ENCODE measurements around the gene LPIN1. TPM values are rescaled to one million over a fixed set of nuclear protein-coding genes. Genes with fewer than 3 reads are reported as not detected.

The LPIN1 gene
- total RNA-seq, 3 donors from 2014 or later, result 29.7 to 38.4 (median 30.4) TPM

DNA sequence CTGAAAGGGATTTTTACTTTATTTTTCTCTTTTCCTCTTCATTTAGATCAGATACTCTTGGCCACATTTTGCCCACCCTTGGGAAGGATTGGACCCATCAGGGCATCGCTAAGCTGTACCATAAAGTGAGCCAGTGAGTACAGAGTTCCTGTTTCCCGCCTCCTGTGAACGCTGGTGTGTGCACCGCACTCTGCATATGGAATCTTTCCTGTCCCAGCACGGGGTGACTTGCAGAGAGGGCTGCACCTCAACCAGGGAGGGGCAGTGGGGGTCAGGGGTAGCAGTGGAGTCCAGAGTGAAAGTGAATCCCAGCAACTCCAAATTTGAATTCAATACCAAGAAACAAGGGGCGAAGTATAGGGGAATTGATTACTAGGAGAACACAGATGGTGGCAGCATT is 58.6 kb downstream of the LPIN1 start:
- intact Hi-C loops (cut with DNase I, micrococcal nuclease), result no loop called here
- ATAC-seq (no peak), DNase-seq (no peak)
- Histone ChIP-seq H3K4me3 (no peak overlapping the region), H3K4me1 (ENCODE audit: low read depth) (no peaks in the 10 kb centered on the region), H3K9me3 (no peaks in the 10 kb centered on the region), H3K36me3 (ENCODE audit: low read depth) (peaks cover 15% of the 10 kb centered on the region)
- TF ChIP-seq, protein P1, sequence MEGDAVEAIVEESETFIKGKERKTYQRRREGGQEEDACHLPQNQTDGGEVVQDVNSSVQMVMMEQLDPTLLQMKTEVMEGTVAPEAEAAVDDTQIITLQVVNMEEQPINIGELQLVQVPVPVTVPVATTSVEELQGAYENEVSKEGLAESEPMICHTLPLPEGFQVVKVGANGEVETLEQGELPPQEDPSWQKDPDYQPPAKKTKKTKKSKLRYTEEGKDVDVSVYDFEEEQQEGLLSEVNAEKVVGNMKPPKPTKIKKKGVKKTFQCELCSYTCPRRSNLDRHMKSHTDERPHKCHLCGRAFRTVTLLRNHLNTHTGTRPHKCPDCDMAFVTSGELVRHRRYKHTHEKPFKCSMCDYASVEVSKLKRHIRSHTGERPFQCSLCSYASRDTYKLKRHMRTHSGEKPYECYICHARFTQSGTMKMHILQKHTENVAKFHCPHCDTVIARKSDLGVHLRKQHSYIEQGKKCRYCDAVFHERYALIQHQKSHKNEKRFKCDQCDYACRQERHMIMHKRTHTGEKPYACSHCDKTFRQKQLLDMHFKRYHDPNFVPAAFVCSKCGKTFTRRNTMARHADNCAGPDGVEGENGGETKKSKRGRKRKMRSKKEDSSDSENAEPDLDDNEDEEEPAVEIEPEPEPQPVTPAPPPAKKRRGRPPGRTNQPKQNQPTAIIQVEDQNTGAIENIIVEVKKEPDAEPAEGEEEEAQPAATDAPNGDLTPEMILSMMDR (IDR thresholded peaks at IDR 0.05), result no peak

DNA sequence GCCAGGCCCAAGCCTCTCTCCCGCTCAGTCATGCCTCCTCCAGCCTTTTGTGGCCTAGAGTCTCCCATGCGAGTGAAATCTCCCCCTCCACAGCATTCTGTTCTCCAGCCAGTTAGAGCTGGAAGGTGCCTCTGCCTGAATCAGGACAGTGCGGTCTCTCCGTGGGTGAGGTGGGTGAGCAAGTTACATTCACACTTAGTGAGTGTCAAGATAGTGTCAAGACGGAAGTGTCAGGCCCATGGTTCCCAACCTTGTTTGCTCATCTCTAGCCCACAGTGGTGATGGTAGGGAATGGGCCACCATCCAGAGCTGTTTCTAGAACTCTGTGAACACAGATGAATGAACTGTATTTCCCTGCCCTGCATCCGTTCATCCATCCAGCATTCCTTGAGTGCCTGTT is 59.5 kb downstream of the LPIN1 start:
- Histone ChIP-seq H3K36me3 (ENCODE audit: low read depth) (peaks cover 15% of the 10 kb centered on the region), H3K9me3 (no peaks in the 10 kb centered on the region), H3K4me1 (ENCODE audit: low read depth) (no peaks in the 10 kb centered on the region), H3K4me3 (no peak overlapping the region)
- ATAC-seq, result no peak
- intact Hi-C loops (cut with DNase I, micrococcal nuclease), result no loop called here
- DNase-seq, result no peak
- TF ChIP-seq, protein P1 (IDR thresholded peaks at IDR 0.05), result no peak

DNA sequence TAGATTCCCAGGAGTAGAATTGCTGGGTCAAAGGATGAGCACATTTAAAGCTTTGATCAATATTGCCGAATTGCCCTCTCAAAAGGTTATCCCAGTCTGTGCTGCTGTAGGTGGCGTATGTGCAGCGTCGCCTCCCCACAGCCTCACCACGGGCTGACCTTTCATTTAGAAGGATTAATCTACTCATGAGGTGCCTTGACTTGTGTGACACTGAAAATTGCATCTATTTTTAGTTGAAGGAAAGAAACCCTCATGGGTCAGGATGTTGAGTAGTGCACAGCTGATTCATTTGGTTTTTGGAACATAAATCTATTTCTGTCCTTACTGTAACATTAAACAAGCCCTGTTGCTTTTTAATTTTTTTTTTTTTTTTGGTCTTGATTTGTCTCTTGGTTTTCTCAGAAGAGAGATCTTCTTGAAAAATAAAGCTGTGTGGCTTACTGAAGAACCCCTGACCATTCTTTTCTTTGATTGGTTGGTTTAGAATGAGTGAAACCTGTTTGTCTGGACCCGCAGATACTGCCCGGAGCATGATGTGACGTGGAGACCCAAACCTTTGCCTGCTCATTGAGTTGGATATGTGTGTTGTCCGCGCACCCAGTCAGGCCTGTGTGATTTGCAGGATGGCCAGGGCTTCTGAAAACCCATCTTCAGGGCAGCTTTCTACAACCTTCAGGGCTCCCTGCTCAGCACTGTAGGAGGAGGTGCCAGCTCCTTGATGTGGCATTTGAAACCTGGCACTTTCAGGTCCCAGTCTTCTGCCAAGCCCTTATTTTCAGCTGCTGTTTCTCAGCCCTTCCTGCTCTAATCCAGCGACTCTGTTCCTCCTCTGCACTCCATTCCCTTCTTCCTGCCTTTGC is 61.0 kb downstream of the LPIN1 start:
- TF ChIP-seq, protein P1 (IDR thresholded peaks at IDR 0.05), result no peak
- DNase-seq, result no peak
- no peak for ATAC-seq
- intact Hi-C loops (cut with DNase I, micrococcal nuclease), result no loop called here
- Histone ChIP-seq H3K4me3 (no peak overlapping the region), H3K36me3 (ENCODE audit: low read depth) (peaks cover 15% of the 10 kb centered on the region), H3K4me1 (ENCODE audit: low read depth) (no peaks in the 10 kb centered on the region), H3K9me3 (no peaks in the 10 kb centered on the region)

GRCh38 chr2:11808016-11808400 is 61.6 kb downstream of the LPIN1 start:
- TF ChIP-seq, protein P1 (IDR thresholded peaks at IDR 0.05), result no peak
- Histone ChIP-seq H3K4me1 (ENCODE audit: low read depth) (no peaks in the 10 kb centered on the region), H3K36me3 (ENCODE audit: low read depth) (peaks cover 15% of the 10 kb centered on the region), H3K9me3 (no peaks in the 10 kb centered on the region), H3K4me3 (no peak overlapping the region)
- ATAC-seq, result no peak
- DNase-seq, result no peak
- intact Hi-C loops (cut with DNase I, micrococcal nuclease), result no loop called here

DNA sequence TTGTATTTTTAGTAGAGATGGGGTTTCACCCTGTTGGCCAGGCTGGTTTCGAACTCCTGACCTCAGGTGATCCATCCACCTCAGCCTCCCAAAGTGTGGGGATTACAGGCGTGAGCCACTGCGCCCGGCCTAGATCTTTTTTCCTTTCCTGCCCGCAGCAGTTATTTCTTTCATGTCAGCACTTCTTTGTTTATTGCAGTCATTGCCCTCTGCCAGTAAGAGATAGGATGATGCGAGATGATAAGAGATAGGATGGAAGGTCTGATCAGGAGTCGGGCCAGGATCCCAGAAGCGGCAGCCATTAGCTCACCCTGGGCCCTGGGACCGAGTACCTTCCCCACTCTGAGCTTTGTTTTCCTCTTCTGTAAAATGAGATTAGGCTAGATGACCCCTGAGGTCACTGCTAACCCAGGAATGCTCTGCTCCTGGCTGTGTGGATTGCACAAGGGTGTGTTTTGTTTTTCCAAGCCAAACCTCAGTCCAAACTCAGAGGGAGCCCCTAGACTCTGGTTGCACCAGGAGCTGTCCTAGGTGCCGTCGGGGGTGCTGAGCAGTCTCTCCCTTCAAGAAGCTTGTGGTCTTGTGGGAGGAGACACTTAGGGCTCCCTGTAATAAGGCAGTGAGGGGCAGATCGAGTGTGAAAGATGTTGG is 63.3 kb downstream of the LPIN1 start:
- TF ChIP-seq, protein P1 (IDR thresholded peaks at IDR 0.05), result no peak
- Histone ChIP-seq H3K4me1 (ENCODE audit: low read depth) (no peaks in the 10 kb centered on the region), H3K4me3 (no peak overlapping the region), H3K9me3 (no peaks in the 10 kb centered on the region), H3K36me3 (ENCODE audit: low read depth) (peaks cover 10% of the 10 kb centered on the region)
- DNase-seq, result no peak
- intact Hi-C loops (cut with DNase I, micrococcal nuclease), result no loop called here
- ATAC-seq, result no peak

Measured in mucosa of descending colon (tissue), 3 donors.